GM12875 (cell line): ENCODE results near the gene KCTD2.
A peak's percentile ranks its signal among the peaks of the same experiment; 100 is the strongest.

Experiments
- H3K4me3 ChIP-seq: one replicate; pipeline ENCODE4 v1.5.1; 2011; ENCODE audit warnings: low read depth, low read length, control low read depth
- CTCF ChIP-seq: IDR thresholded peaks from 2 replicates; pipeline ENCODE4 v1.5.1; 2011; ENCODE audit warnings: low read depth, mild to moderate bottlenecking, control low read depth, inconsistent platforms, low read length, moderate library complexity, borderline replicate concordance; ENCODE audit not compliant: insufficient read depth

Gene KCTD2

GRCh38 chr17:75097865-75098264 lies 50.8 kb downstream of the KCTD2 start:
- TF ChIP-seq CTCF = no peak
- no peak overlapping the region for H3K4me3 ChIP-seq

- H3K4me3 ChIP-seq = no peak overlapping the region
- TF ChIP-seq CTCF = no peak
These were observed 51.8 kb downstream of the KCTD2 start for GRCh38 chr17:75098861-75099260.

- no peak overlapping the region for H3K4me3 ChIP-seq
- TF ChIP-seq CTCF = no peak
These were observed 53.0 kb downstream of the KCTD2 start for GRCh38 chr17:75099881-75100595.

DNA sequence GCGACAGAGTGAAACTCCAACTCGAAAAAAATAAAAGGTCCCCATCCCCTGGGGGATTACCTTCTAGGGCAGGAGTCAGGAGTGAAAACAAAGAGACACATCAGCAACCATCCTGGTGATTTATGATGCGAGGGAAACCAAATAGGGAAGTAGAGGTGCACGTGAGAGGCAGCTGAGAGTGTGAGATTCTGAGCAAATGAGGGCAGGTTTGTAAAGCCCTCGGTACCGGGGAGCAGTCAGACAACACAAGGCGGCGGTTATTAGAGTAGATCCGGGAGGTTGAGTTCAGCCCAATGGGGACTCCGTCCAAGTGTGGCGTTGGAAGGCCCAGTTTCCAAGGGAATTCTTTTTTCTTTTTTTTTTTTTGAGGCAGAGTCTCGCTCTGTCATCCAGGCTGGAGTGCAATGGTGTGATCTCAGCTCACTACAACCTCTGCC lies 55.4 kb downstream of the KCTD2 start:
- H3K4me3 ChIP-seq = no peak overlapping the region
- no peak for TF ChIP-seq CTCF

GRCh38 chr17:75103601-75104554 lies 56.9 kb downstream of the KCTD2 start:
- no peak for TF ChIP-seq CTCF
- H3K4me3 ChIP-seq = no peak overlapping the region

GRCh38 chr17:75105126-75106080 lies 58.4 kb downstream of the KCTD2 start:
- peak; percentile 87 for TF ChIP-seq CTCF

More at GRCh38 chr17:75105126-75106080, 58.4 kb downstream of the KCTD2 start:
- H3K4me3 ChIP-seq = no peak overlapping the region
